Stimulated activated CD8-positive, alpha-beta memory T cell treated with anti-CD3 and anti-CD28 coated beads, Interleukin-12 subunit alpha, Interleukin-12 subunit beta, amount 100 ng/mL, for 1 hour (primary cell): ENCODE results near the gene SLC23A1.
"Not testable (repeated sequence)": the region's sequence is repeated elsewhere in the genome, so short reads cannot be mapped to it uniquely, and the experiment has no call there.

Experiments used
- DNase-seq: peaks from one replicate; pipeline ENCODE4 v3.0.0-alpha.2; 2020; ENCODE audit warnings: low read depth

The SLC23A1 gene

GRCh38 chr5:139369181-139369580 lies 13.9 kb downstream of the SLC23A1 start:
- no peak for DNase-seq

GRCh38 chr5:139368613-139369012 lies 14.5 kb downstream of the SLC23A1 start:
- no peak for DNase-seq

GRCh38 chr5:139364466-139364865 lies 18.6 kb downstream of the SLC23A1 start:
- DNase-seq = no peak

DNA sequence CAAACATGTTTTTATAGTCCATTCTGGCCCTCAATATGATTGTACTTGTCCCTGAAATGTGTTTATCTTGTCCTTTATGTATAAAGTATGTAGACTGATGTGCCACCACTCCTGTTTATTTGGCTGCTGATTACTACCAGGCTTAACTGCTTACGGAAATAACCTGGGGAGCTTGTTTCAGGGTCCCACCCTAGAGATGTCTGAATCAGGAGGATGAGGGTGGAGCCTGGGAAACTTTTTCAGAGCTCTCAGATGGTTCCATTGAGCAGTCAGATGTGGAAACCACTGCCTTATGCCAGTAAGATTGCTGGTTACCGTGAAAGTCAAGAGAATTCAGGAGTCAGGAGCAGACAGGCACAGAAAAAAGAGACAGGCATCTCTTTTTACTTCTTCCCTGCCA lies 19.2 kb downstream of the SLC23A1 start:
- DNase-seq = no peak

DNA sequence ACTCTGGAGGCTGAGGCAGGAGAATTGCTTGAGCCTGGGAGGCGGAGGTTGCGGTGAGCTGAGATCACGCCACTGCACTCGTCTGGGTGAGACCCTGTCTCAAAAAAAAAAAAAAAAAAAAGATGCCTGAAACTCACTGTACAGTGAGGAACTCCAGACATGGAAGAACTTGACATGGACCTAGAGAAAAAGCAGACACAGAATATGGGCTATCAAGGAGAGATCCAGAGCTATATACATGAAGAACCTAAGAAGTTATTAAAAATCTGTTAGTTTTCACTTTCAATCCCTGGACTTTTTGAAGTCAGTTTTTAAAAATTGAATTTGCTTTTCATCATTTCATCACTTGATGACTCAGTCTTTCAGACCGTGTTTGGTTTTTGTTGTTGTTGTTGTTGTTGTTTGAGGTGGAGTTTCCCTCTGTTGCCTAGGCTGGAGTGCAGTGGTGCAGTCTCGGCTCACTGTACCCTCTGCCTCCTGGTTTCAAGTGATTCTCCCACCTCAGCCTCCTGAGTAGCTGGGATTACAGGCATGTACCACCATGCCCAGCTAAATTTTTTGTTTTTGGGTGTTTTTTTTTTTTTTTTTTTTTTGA lies 21.2 kb downstream of the SLC23A1 start:
- DNase-seq = no peak

DNA sequence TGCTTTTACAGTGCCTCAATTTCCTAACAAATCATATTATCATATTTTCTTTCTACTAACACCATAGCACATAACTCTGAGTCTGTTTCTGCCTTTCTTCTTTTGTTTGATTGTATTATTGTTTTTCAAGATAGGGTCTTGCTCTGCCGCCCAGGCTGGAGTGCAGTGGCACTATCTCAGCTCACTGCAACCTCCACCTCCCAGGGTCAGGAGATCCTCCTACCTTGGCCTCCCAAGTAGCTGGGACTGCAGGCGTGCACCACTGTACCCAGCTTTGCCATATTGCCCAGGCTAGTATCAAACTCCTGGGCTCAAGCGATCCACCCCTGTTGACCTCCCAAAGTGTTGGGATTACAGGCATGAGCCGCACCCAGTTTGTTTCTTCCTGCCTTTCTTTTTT lies 22.7 kb downstream of the SLC23A1 start:
- DNase-seq = no peak

DNA sequence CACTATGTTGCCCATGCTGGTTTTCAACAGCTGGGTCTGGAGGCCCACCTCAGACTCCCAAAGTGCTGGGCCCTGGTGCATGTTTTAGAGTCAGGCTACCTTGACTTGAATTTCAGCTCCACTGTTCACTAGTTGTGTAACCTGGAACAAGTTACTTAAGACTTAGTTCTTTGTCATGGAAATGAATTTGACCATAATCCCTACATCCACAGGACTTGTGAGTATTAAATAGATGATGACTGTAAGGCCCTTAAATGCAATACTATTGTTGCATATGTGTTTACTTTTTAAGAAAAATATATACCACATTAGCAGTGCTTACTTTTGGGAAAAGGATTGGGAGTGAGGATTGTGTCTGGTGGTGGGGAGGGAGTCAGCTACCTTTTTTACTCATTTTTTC lies 25.0 kb downstream of the SLC23A1 start:
- DNase-seq = no peak

DNA sequence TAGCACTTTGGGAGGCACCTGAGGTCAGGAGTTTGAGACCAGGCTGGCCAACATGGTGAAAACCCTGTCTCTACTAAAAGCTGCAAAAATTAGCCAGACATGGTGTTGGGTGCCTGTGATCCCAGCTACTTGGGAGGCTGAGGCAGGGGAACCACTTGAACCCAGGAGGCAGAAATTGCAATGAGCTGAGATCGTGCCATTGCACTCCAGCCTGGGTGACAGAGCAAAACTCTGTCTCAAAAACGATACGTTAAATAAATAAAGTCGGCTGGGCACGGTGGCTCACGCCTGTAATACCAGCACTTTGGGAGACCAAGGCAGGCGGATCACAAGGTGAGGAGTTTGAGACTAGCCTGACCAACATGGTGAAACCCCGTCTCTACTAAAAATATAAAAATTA lies 27.2 kb downstream of the SLC23A1 start:
- not testable (repeated sequence) for DNase-seq

GRCh38 chr5:139354186-139354585 lies 28.9 kb downstream of the SLC23A1 start:
- DNase-seq = no peak

- not testable (repeated sequence) for DNase-seq
These were observed 35.2 kb downstream of the SLC23A1 start for GRCh38 chr5:139347863-139348262.

DNA sequence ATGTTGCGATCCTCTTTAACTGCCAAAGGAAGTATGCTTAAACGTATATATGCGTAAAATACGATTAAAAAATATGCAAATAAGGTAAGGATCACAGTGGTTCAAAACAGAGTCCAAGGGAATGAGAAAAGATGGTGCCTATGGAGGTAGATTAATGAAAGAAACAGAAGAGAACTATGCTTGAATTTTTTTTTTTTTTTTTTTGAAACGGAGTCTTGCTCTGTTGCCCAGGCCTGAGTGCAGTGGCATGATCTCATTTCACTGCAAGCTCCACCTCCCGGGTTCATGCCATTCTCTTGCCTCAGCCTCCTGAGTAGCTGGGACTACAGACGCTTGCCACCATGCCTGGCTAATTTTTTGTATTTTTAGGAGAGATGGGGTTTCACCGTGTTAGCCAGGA lies 37.7 kb downstream of the SLC23A1 start:
- DNase-seq = not testable (repeated sequence)

- DNase-seq = no peak
These were observed 38.9 kb downstream of the SLC23A1 start for GRCh38 chr5:139344177-139344576.

- no peak for DNase-seq
These were observed 39.6 kb downstream of the SLC23A1 start for GRCh38 chr5:139343476-139343875.

- DNase-seq = peak; percentile 68
These were observed 40.7 kb downstream of the SLC23A1 start for GRCh38 chr5:139342423-139342723.

GRCh38 chr5:139341689-139342422 lies 41.2 kb downstream of the SLC23A1 start, which contains the start of gene PAIP2:
PAIP2 (plus strand) TSS chr5:139341854; CDS start chr5:139363785, 21,931 bp downstream.
- DNase-seq = peak; percentile 95

GRCh38 chr5:139341187-139341688 lies 41.9 kb downstream of the SLC23A1 start:
- no peak for DNase-seq

- no peak for DNase-seq
These were observed 43.0 kb downstream of the SLC23A1 start for GRCh38 chr5:139340051-139340450.

- no peak for DNase-seq
These were observed 47.3 kb downstream of the SLC23A1 start for GRCh38 chr5:139335811-139336210.
